PC-9 (cell line): ENCODE measurements around the gene AKAP11. TPM values are rescaled to one million over a fixed set of nuclear protein-coding genes. Genes with fewer than 3 reads are reported as not detected.

ENCODE experiments used
- BruUV-seq: library from RNA; stranded (reverse); fragments of 400-500 nt; replicated peaks from 2 replicates; lab custom pipeline; 2021; lab: Mats Ljungman, UMichigan
- CTCF ChIA-PET: fragments of 300-600 bp; sonication (Branson Sonifier 250); formaldehyde crosslinking; loops from one replicate; lab custom pipeline; 2022; ENCODE audit warnings: antibody characterized with exemption; lab: Charles Lee
- POLR2A ChIA-PET: fragments of 300-600 bp; sonication (Branson Sonifier 250); formaldehyde crosslinking; loops from one replicate; lab custom pipeline; 2022; ENCODE audit warnings: antibody characterized with exemption; ENCODE audit not compliant: unreplicated experiment; lab: Charles Lee
- DNase-seq, 2 experiments: peaks; one replicate each; pipeline versions ENCODE4 v3.0.0 to v3.0.0-alpha.2; 2015 to 2022; ENCODE audit warnings: mixed read lengths in 1 of 2
- H2AFZ ChIP-seq: fragments of 200-600 bp; sonication (generic); 2 replicates; pipeline ENCODE4 v1.8.1; 2017; ENCODE audit warnings: antibody characterized with exemption
- H3F3A ChIP-seq: fragments of 200-600 bp; sonication (generic); 2 replicates; pipeline ENCODE4 v1.8.1; 2017; ENCODE audit warnings: antibody characterized with exemption, mild to moderate bottlenecking, low read depth; ENCODE audit not compliant: insufficient read depth
- H3K27ac ChIP-seq: fragments of 200-600 bp; sonication (generic); 2 replicates; pipeline ENCODE4 v1.6.1; 2016; ENCODE audit warnings: mixed run types
- H3K27me3 ChIP-seq: fragments of 200-600 bp; sonication (generic); 2 replicates; pipeline ENCODE4 v1.6.1; 2016; ENCODE audit warnings: low read depth, mixed run types; ENCODE audit not compliant: insufficient read depth
- H3K36me3 ChIP-seq: fragments of 200-600 bp; sonication (generic); 2 replicates; pipeline ENCODE4 v1.6.1; 2016; ENCODE audit warnings: low read depth, mixed run types
- H3K4me1 ChIP-seq: fragments of 200-600 bp; sonication (generic); replicated peaks from 2 replicates; pipeline ENCODE4 v1.6.1; 2016; ENCODE audit warnings: mixed run types; ENCODE audit not compliant: insufficient read depth
- H3K4me2 ChIP-seq: fragments of 200-600 bp; sonication (generic); 2 replicates; pipeline ENCODE4 v1.6.1; 2017; ENCODE audit warnings: mixed run types
- H3K4me3 ChIP-seq: fragments of 200-600 bp; sonication (generic); 2 replicates; pipeline ENCODE4 v1.6.1; 2016; ENCODE audit warnings: mixed run types
- H3K79me2 ChIP-seq: fragments of 200-600 bp; sonication (generic); 2 replicates; pipeline ENCODE4 v1.6.1; 2017; ENCODE audit warnings: low read depth, mixed run types
- H3K9me2 ChIP-seq: fragments of 200-600 bp; sonication (generic); 2 replicates; pipeline ENCODE4 v1.8.1; 2017; ENCODE audit warnings: mild to moderate bottlenecking; ENCODE audit not compliant: insufficient read depth
- H3K9me3 ChIP-seq: fragments of 200-600 bp; sonication (generic); 2 replicates; pipeline ENCODE4 v1.8.1; 2016; ENCODE audit warnings: low read depth; ENCODE audit not compliant: insufficient read depth
- H4K20me1 ChIP-seq: fragments of 200-600 bp; sonication (generic); 2 replicates; pipeline ENCODE4 v1.8.1; 2017; ENCODE audit not compliant: insufficient read depth
- EZH2 ChIP-seq: fragments of 200-600 bp; sonication (generic); IDR thresholded peaks from 2 replicates; pipeline ENCODE4 v1.8.0; 2017; ENCODE audit warnings: antibody characterized with exemption, low read depth
- intact Hi-C: fragments of 100-400 bp; cut with micrococcal nuclease; formaldehyde crosslinking; loops from one replicate; pipeline ENCODE4 v1.10.0; 2022; ENCODE audit not compliant: unreplicated experiment
- total RNA-seq: library from RNA; stranded (reverse); gene quantifications from 2 replicates; pipeline ENCODE4 v1.2.3, GENCODE V29; 2021
- TF ChIP-seq, protein P1 (sequence below): fragments of 200-600 bp; sonication (generic); conservative IDR thresholded peaks from 2 replicates; pipeline ENCODE4 v1.6.1; 2017; ENCODE audit warnings: mixed run types, antibody characterized with exemption, mild to moderate bottlenecking, moderate library complexity

Gene AKAP11
- total RNA-seq, 1 experiment from 2014 or later = 15.9 TPM

DNA sequence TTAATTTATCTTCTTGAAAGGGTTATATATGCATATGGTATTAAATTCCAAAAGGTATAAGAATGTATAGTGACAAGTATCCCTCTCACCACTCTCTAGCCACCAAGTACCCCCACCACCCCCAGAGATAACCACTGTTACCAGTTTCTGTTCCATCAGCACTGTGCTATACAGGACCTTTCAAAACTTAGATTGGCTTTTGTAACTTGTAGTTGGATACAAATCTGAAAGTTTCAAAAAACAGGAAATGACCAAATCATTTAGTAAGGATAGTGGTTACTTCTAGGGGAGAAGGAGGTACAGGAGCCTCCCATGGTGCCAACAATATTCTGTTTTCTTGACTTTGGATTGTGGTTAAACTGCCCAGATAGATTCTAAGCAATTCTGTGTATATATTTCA lies 56.7 kb downstream of the AKAP11 start:
- no peak overlapping the region for H2AFZ ChIP-seq
- no peak overlapping the region for H3K27ac ChIP-seq
- no peaks in the 10 kb centered on the region for H3K79me2 ChIP-seq
- H3K4me2 ChIP-seq = no peak overlapping the region
- intact Hi-C loops = no loop called here
- no peaks in the 10 kb centered on the region for H3K27me3 ChIP-seq
- POLR2A ChIA-PET = no interaction called here
- no peak for TF ChIP-seq EZH2
- TF ChIP-seq, protein P1, sequence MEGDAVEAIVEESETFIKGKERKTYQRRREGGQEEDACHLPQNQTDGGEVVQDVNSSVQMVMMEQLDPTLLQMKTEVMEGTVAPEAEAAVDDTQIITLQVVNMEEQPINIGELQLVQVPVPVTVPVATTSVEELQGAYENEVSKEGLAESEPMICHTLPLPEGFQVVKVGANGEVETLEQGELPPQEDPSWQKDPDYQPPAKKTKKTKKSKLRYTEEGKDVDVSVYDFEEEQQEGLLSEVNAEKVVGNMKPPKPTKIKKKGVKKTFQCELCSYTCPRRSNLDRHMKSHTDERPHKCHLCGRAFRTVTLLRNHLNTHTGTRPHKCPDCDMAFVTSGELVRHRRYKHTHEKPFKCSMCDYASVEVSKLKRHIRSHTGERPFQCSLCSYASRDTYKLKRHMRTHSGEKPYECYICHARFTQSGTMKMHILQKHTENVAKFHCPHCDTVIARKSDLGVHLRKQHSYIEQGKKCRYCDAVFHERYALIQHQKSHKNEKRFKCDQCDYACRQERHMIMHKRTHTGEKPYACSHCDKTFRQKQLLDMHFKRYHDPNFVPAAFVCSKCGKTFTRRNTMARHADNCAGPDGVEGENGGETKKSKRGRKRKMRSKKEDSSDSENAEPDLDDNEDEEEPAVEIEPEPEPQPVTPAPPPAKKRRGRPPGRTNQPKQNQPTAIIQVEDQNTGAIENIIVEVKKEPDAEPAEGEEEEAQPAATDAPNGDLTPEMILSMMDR = no peak
- DNase-seq = no peak
- H3K9me2 ChIP-seq = no peaks in the 10 kb centered on the region
- H4K20me1 ChIP-seq = no peaks in the 10 kb centered on the region
- no peaks in the 10 kb centered on the region for H3K4me1 ChIP-seq
- no peaks in the 10 kb centered on the region for H3K9me3 ChIP-seq
- H3K36me3 ChIP-seq = no peaks in the 10 kb centered on the region
- H3F3A ChIP-seq = no peaks in the 10 kb centered on the region
- BruUV-seq = no TSS peak
- H3K4me3 ChIP-seq = no peak overlapping the region
- CTCF ChIA-PET = no interaction called here

DNA sequence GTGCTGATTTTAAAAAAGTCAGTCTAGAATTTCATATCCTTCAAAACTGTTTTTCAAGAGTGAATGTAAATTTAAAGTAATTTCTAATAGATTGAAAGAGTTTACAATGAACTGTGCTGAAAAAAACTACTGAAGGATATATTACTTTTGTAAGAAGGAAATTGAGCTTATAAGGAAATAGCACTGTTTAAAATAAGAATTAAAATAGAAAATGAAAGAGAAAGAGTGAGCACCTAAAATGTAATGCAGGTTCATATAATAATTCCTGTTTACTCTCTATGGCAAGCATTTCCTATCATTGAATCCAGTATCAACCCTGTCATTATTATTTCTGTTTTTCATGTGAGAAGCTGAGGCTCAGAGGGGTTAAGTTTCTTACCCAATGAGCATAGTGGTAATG lies 57.3 kb downstream of the AKAP11 start:
- DNase-seq = no peak
- H3F3A ChIP-seq = no peaks in the 10 kb centered on the region
- H3K36me3 ChIP-seq = no peaks in the 10 kb centered on the region
- H3K9me2 ChIP-seq = no peaks in the 10 kb centered on the region
- no peak overlapping the region for H2AFZ ChIP-seq
- H4K20me1 ChIP-seq = no peaks in the 10 kb centered on the region
- TF ChIP-seq EZH2 = no peak
- TF ChIP-seq, protein P1 = no peak
- H3K27me3 ChIP-seq = no peaks in the 10 kb centered on the region
- no peak overlapping the region for H3K4me2 ChIP-seq
- no peaks in the 10 kb centered on the region for H3K79me2 ChIP-seq
- intact Hi-C loops = no loop called here
- ChIA-PET POLR2A (no interaction called here), CTCF (no interaction called here)
- H3K4me3 ChIP-seq = no peak overlapping the region
- no peaks in the 10 kb centered on the region for H3K4me1 ChIP-seq
- no peak overlapping the region for H3K27ac ChIP-seq
- BruUV-seq = no TSS peak
- no peaks in the 10 kb centered on the region for H3K9me3 ChIP-seq

DNA sequence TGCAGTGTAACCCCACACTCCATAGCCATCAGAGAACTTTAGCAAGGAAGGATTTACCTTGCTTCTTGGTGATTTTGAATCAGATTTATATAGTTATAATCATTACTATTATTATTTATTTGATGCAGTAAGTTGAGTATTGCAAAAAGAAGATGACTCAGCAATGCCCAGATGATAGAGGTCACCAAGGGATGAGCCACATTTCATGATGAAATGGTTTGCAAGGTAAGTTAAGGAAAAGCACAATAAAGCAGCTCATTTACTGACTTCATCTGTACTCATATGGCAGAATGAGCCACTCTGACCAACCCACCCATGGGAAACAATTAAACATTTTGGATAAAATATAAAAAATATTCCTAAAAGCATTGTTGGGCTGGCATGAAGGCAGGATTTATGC lies 59.1 kb downstream of the AKAP11 start:
- H3K27ac ChIP-seq = no peak overlapping the region
- H3F3A ChIP-seq = no peaks in the 10 kb centered on the region
- H3K4me2 ChIP-seq = no peak overlapping the region
- H3K4me1 ChIP-seq = no peaks in the 10 kb centered on the region
- H3K4me3 ChIP-seq = no peak overlapping the region
- no peak for DNase-seq
- no peaks in the 10 kb centered on the region for H3K36me3 ChIP-seq
- ChIA-PET CTCF (no interaction called here), POLR2A (no interaction called here)
- no peak for TF ChIP-seq EZH2
- TF ChIP-seq, protein P1 = no peak
- H3K79me2 ChIP-seq = no peaks in the 10 kb centered on the region
- no peaks in the 10 kb centered on the region for H3K27me3 ChIP-seq
- intact Hi-C loops = loop anchor here (10.0 kb wide), 1 partner anchor 264 kb away; no protein-coding TSS in a partner anchor
- no peak overlapping the region for H2AFZ ChIP-seq
- H3K9me3 ChIP-seq = no peaks in the 10 kb centered on the region
- H3K9me2 ChIP-seq = no peaks in the 10 kb centered on the region
- H4K20me1 ChIP-seq = no peaks in the 10 kb centered on the region
- no TSS peak for BruUV-seq
